Gastrocnemius medialis (tissue), 4 donors: ENCODE results near the gene SCN10A. TPM values are rescaled to one million over a fixed set of nuclear protein-coding genes. Genes with fewer than 3 reads are reported as not detected.

Experiments used
- ATAC-seq, 2 donors: fragments of 150-250 bp; one replicate each; pipeline ENCODE4 v1.9.1; 2016
- DNase-seq, 2 donors: peaks; one replicate each; pipeline ENCODE4 v3.0.0-alpha.2; 2019
- H3K27ac ChIP-seq, 4 donors: fragments of 200-600 bp; sonication (generic); 1 replicate in 1 of 4; 2 replicates in 3 of 4; pipeline ENCODE4 v1.5.1; 2016 to 2018; ENCODE audit warnings: mild to moderate bottlenecking in 2 of 4, moderate library complexity in 1 of 4
- H3K27me3 ChIP-seq, 3 donors: fragments of 200-600 bp; sonication (generic) in 2 of 3; 1 replicate in 1 of 3; 2 replicates in 2 of 3; pipeline versions ENCODE4 v1.5.1 to v1.6.0; 2016 to 2019; ENCODE audit warnings: mild to moderate bottlenecking in 1 of 3, moderate library complexity in 1 of 3
- H3K36me3 ChIP-seq, 2 donors: fragments of 200-600 bp; sonication (generic) in 1 of 2; one replicate each; pipeline ENCODE4 v1.5.1; 2017 to 2018
- H3K4me1 ChIP-seq, 2 donors: fragments of 200-600 bp; sonication (generic) in 1 of 2; one replicate each; pipeline ENCODE4 v1.5.1; 2016 to 2017; ENCODE audit warnings: mild to moderate bottlenecking in 2 of 2
- H3K4me3 ChIP-seq, 4 donors: fragments of 200-600 bp; sonication (generic) in 3 of 4; 1 replicate in 1 of 4; 2 replicates in 3 of 4; pipeline ENCODE4 v1.5.1; 2016 to 2019; ENCODE audit warnings: mild to moderate bottlenecking in 2 of 4
- H3K9me3 ChIP-seq, 3 donors: fragments of 200-600 bp; sonication (generic) in 2 of 3; 1 replicate in 1 of 3; 2 replicates in 2 of 3; pipeline ENCODE4 v1.5.1; 2016 to 2019
- POLR2A ChIP-seq, 2 donors: fragments of 450-650 bp; IDR thresholded peaks; one replicate each; pipeline ENCODE4 v1.6.1; 2017; ENCODE audit warnings: antibody characterized with exemption in 2 of 2, mild to moderate bottlenecking in 2 of 2, moderate library complexity in 2 of 2
- in situ Hi-C, 4 donors: fragments of 200-750 bp; cut with MboI; loops; one replicate each; pipeline versions ENCODE4 v1.15.0 to v1.8.0; 2017; ENCODE audit warnings: low sequenced_read_pairs in 4 of 4
- intact Hi-C: fragments of 100-400 bp; cut with DNase I; formaldehyde crosslinking; loops from one replicate; pipeline ENCODE4 v1.15.1; 2023; ENCODE audit warnings: low total_unique reads
- total RNA-seq, 4 donors: library from RNA; depleted of rRNA; stranded (reverse); fragments of >200 nt; gene quantifications; one replicate each; pipeline versions ENCODE4 v1.1.0 to v1.2.3, GENCODE V29; 2016
- TF ChIP-seq, protein P1 (sequence below), 5 experiments: fragments of 450-650 bp in 3 of 5; fragments of 200-600 bp in 2 of 5; sonication (generic) in 2 of 5; IDR thresholded peaks in 4 of 5; conservative IDR thresholded peaks in 1 of 5; 1 replicate in 4 of 5; 2 replicates in 1 of 5; pipeline ENCODE4 v1.5.1; 2016 to 2019; ENCODE audit warnings: antibody characterized with exemption in 5 of 5, mild to moderate bottlenecking in 3 of 5, moderate library complexity in 3 of 5

SCN10A gene
- not detected for total RNA-seq

DNA sequence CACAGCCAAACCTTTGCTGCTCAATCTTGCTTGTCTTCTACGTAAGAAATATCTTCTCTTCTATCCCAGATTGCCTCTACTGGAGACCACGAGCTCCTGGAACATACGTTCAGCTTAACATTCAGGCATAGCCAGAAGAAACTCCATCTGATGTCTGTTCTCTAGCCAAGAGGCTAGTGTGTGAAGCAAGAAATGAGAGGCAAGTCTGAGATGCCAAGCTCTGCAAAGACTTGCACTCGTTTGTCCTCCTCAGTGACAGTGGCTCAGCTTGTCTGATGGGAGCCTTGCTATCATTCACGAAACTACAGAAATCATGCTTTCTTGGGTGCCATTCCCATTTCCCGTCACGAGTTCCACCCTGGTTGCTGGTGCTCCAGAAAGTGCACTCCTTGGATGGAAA lies at the start of gene SCN10A:
Gene SCN10A (minus strand): TSS at position 192 of the 400 bp plus-strand sequence. CDS start 22,207 bp downstream, outside the sequence.
- Histone ChIP-seq H3K27ac (no peak within 1 kb of the TSS), H3K4me3 (no peak within 1 kb of the TSS), H3K9me3 (no peaks in the 10 kb centered on the region), H3K4me1 (no peaks in the 10 kb centered on the region), H3K36me3 (no peaks in the 10 kb centered on the region), H3K27me3 (no peaks in the 10 kb centered on the region)
- TF ChIP-seq POLR2A (IDR thresholded peaks at IDR 0.05), result no peak
- TF ChIP-seq, protein P1, sequence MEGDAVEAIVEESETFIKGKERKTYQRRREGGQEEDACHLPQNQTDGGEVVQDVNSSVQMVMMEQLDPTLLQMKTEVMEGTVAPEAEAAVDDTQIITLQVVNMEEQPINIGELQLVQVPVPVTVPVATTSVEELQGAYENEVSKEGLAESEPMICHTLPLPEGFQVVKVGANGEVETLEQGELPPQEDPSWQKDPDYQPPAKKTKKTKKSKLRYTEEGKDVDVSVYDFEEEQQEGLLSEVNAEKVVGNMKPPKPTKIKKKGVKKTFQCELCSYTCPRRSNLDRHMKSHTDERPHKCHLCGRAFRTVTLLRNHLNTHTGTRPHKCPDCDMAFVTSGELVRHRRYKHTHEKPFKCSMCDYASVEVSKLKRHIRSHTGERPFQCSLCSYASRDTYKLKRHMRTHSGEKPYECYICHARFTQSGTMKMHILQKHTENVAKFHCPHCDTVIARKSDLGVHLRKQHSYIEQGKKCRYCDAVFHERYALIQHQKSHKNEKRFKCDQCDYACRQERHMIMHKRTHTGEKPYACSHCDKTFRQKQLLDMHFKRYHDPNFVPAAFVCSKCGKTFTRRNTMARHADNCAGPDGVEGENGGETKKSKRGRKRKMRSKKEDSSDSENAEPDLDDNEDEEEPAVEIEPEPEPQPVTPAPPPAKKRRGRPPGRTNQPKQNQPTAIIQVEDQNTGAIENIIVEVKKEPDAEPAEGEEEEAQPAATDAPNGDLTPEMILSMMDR (IDR thresholded peaks at IDR 0.05 in 4 of 5, conservative IDR thresholded peaks at IDR 0.05 in 1 of 5), result no peak
- intact Hi-C loops (no loop called here), in situ Hi-C loops (no loop called here)
- ATAC-seq, result no peak
- no peak for DNase-seq

DNA sequence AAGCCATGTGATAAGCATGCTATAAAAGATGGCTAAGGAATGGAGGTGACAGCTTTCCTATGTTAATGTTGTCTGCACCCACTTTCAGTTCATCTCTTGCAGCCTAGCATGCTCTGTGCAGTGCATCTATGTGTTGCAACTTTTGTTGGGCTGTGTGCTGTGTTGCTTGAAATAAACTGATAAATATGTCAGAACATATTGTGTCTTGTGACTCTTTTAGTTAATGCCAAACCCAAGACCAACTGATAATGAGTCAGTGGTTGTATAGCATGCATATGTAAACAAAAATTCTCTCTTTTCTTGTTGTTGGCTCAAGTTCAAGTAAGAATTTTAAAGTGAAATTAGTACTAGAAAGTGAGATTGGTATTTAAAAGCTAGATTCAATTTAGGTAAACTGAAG lies 37.0 kb upstream of the SCN10A start:
- no peak for TF ChIP-seq POLR2A (IDR thresholded peaks at IDR 0.05)
- TF ChIP-seq, protein P1 (IDR thresholded peaks at IDR 0.05 in 4 of 5, conservative IDR thresholded peaks at IDR 0.05 in 1 of 5), result no peak
- ATAC-seq (no peak), DNase-seq (no peak)
- no peak overlapping the region for H3K4me3 ChIP-seq
- H3K27me3 ChIP-seq, result no peaks in the 10 kb centered on the region
- in situ Hi-C loops, result no loop called here
- intact Hi-C loops, result no loop called here
- H3K9me3 ChIP-seq, result no peaks in the 10 kb centered on the region
- H3K36me3 ChIP-seq, result no peaks in the 10 kb centered on the region
- H3K27ac ChIP-seq, result no peak overlapping the region
- H3K4me1 ChIP-seq, result no peaks in the 10 kb centered on the region

DNA sequence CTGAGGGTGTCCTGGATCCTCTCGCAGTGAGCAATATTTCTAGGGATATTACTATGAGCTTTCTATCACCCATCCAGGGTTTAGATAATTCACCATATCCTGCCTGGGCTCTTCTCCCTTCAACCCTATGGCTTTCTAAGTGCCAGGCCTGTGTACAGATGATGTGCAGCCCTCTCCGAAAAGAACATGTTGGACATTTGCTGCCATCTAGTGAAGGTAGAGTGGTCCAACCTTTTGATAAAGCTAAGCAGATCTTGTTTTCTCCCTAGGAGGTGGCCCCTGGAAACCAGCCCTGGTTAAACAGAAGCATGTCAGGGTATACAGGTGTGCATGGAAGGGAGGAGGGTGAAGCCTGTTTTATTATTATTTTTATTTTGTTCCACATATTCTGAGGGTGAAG lies 27.9 kb upstream of the SCN10A start:
- Histone ChIP-seq H3K4me1 (no peaks in the 10 kb centered on the region), H3K4me3 (no peak overlapping the region), H3K9me3 (no peaks in the 10 kb centered on the region), H3K36me3 (no peaks in the 10 kb centered on the region), H3K27me3 (no peaks in the 10 kb centered on the region), H3K27ac (no peak overlapping the region)
- ATAC-seq (no peak), DNase-seq (no peak)
- TF ChIP-seq POLR2A (IDR thresholded peaks at IDR 0.05), result no peak
- TF ChIP-seq, protein P1 (IDR thresholded peaks at IDR 0.05 in 4 of 5, conservative IDR thresholded peaks at IDR 0.05 in 1 of 5), result peak in 1 of 5 experiments; percentile 13
- in situ Hi-C loops (no loop called here), intact Hi-C loops (no loop called here)

DNA sequence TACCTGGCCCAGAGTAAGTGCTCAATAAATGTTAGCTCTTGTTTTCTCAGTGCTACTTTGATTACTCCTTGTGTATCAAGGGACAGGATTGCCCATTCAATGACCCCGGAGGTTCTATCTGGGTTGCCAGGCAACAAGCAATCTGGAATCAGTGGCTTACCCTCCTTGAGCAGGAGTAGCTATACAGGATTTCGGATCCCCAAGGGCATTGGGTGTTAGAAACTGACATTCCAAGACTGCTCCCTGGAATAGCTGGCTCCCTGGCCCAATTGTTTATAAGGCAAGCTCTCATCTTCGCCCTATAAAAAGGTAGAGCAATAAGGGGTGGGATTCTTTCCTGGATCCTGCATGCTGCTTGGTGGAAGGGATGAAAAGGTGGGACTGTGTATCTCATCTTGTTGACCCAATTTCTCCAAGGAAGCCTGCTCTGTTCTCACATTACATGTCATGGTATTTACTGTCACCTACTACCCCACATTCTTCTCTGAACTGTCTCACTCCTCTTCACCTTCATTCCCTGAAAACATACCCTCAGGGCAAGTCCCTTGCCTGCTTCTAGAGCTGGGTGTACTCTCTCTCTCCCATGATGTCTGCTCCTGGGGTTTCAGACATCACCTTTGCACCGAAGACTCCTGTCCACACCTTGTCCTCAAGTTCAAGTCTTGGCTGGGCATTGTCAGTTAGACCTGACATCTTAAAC lies 26.4 kb upstream of the SCN10A start:
- TF ChIP-seq POLR2A (IDR thresholded peaks at IDR 0.05), result no peak
- TF ChIP-seq, protein P1 (IDR thresholded peaks at IDR 0.05 in 4 of 5, conservative IDR thresholded peaks at IDR 0.05 in 1 of 5), result no peak
- no peaks in the 10 kb centered on the region for H3K27me3 ChIP-seq
- H3K4me3 ChIP-seq, result no peak overlapping the region
- H3K4me1 ChIP-seq, result no peaks in the 10 kb centered on the region
- no peak for DNase-seq
- no peaks in the 10 kb centered on the region for H3K36me3 ChIP-seq
- no peak for ATAC-seq
- intact Hi-C loops, result no loop called here
- in situ Hi-C loops, result no loop called here
- H3K9me3 ChIP-seq, result no peaks in the 10 kb centered on the region
- H3K27ac ChIP-seq, result no peak overlapping the region

DNA sequence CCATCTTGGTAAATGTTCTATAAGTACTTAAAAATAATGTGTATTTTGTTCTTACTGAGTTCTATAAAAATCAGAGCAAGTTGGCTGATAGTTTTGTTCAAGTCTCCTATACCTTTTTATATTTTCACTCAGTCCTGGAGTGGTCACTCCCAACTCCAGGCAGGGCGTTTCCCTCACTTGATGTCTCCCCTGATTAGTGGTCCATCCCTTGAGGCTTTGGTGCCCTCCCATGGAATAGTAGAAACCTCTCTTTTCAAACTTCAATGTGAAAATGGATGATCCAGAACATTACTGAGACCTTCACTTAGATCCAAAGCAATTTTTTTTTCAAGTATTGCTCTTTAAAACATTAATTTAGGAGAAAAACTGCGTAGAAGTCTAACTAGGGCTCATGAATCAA lies 25.0 kb upstream of the SCN10A start:
- in situ Hi-C loops (no loop called here), intact Hi-C loops (no loop called here)
- Histone ChIP-seq H3K27ac (no peak overlapping the region), H3K36me3 (no peaks in the 10 kb centered on the region), H3K4me1 (no peaks in the 10 kb centered on the region), H3K4me3 (no peak overlapping the region), H3K9me3 (no peaks in the 10 kb centered on the region), H3K27me3 (no peaks in the 10 kb centered on the region)
- DNase-seq, result no peak
- no peak for TF ChIP-seq POLR2A (IDR thresholded peaks at IDR 0.05)
- TF ChIP-seq, protein P1 (IDR thresholded peaks at IDR 0.05 in 4 of 5, conservative IDR thresholded peaks at IDR 0.05 in 1 of 5), result no peak
- ATAC-seq, result no peak
